ENCODE results near the gene ANKRD10.

DNA sequence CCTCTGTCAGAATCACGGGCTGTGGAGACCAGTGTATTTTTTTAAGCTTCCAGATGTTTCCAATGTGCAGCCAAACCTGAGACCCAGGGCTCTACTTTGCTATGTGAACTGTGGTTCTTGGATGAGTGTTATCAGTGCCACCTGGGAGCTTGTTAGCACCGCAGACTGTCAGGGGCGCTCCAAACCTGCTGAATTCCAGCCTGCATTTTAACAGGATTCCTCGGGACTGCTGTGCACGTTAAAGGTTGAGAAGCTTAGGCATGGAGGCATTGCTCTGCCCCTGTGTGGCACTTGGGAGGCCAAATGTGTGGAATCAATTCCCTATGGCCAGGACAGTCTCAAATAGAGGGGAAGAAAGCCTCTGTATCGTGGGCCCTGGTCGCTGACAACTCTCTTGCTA, 80.3 kb downstream of the ANKRD10 start:
- TF ChIP-seq POLR2A (IDR thresholded peaks at IDR 0.05) = no peak
- TF ChIP-seq, protein P1, sequence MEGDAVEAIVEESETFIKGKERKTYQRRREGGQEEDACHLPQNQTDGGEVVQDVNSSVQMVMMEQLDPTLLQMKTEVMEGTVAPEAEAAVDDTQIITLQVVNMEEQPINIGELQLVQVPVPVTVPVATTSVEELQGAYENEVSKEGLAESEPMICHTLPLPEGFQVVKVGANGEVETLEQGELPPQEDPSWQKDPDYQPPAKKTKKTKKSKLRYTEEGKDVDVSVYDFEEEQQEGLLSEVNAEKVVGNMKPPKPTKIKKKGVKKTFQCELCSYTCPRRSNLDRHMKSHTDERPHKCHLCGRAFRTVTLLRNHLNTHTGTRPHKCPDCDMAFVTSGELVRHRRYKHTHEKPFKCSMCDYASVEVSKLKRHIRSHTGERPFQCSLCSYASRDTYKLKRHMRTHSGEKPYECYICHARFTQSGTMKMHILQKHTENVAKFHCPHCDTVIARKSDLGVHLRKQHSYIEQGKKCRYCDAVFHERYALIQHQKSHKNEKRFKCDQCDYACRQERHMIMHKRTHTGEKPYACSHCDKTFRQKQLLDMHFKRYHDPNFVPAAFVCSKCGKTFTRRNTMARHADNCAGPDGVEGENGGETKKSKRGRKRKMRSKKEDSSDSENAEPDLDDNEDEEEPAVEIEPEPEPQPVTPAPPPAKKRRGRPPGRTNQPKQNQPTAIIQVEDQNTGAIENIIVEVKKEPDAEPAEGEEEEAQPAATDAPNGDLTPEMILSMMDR (IDR thresholded peaks at IDR 0.05) = no peak
